Measurements from ENCODE around the gene OLIG2.

- TF ChIP-seq CTCF (IDR thresholded peaks at IDR 0.05) (no peak), POLR2A (IDR thresholded peaks at IDR 0.05; ENCODE audit: low read depth) (no peak), EP300 (IDR thresholded peaks at IDR 0.05) (no peak)
Measured at GRCh38 chr21:33018707-33019465, 6.8 kb upstream of the OLIG2 start.
